ENCODE measurements around the gene SAE1. TPM values are rescaled to one million over a fixed set of nuclear protein-coding genes. Genes with fewer than 3 reads are reported as not detected.
A peak's percentile ranks its signal among the peaks of the same experiment; 100 is the strongest.

Gene SAE1
- total and polyA plus RNA-seq, 4 experiments from 2014 or later: 35.3 to 182 (median 71.6) TPM

- Histone ChIP-seq H3K4me3 (ENCODE audit: low read length in 2 of 2) (no peak overlapping the region), H3K9me3 (ENCODE audit: control insufficient read depth in 1 of 2, low read length in 2 of 2) (no peaks in the 10 kb centered on the region), H3K36me3 (ENCODE audit: insufficient read depth, low read length) (peaks cover 27% of the 10 kb centered on the region), H3K27me3 (ENCODE audit: insufficient read depth, low read length) (no peaks in the 10 kb centered on the region), H3K4me1 (ENCODE audit: insufficient read depth, low read length) (peaks cover 12% of the 10 kb centered on the region), H3K27ac (ENCODE audit: low read depth, low read length) (no peak overlapping the region)
- H3K4me3 Mint-ChIP-seq: peak overlapping the region in 2 of 8 donors; percentile 4 to 48
- no peaks in the 10 kb centered on the region for H3K9me3 Mint-ChIP-seq
- no peaks in the 10 kb centered on the region for H3K27me3 Mint-ChIP-seq
- DNase-seq: peak; percentile 68 to 83 (median 75)
- peaks cover 6 to 15% (median 7%) of the 10 kb centered on the region in 4 donors for H3K4me1 Mint-ChIP-seq
- intact Hi-C loops (cut with micrococcal nuclease): loop anchor here (1.0 to 2.0 kb wide), 5 partner anchors 15 to 62 kb away; no protein-coding TSS in a partner anchor
- peaks cover 12 to 43% of the 10 kb centered on the region in 2 donors for H3K36me3 Mint-ChIP-seq
- CTCF ChIA-PET (ENCODE audit: partially characterized antibody): interaction anchor here (0.6 to 13.1 kb wide), 40 partner anchors 8 to 323 kb away, joined by 3 to 499 read pairs (median 4); partner anchors contain the start of genes CCDC9, SAE1 and ZC3H4
- peak overlapping the region; percentile 15 to 89 (median 43) for H3K27ac Mint-ChIP-seq
- POLR2A ChIA-PET (ENCODE audit: partially characterized antibody): interaction anchor here (0.8 to 5.0 kb wide), 20 partner anchors 9 to 98 kb away, joined by 3 to 120 read pairs (median 6); partner anchors contain the start of genes CCDC9, SAE1 and ZC3H4
Observed at GRCh38 chr19:47210689-47211316, 80.2 kb downstream of the SAE1 start.

DNA sequence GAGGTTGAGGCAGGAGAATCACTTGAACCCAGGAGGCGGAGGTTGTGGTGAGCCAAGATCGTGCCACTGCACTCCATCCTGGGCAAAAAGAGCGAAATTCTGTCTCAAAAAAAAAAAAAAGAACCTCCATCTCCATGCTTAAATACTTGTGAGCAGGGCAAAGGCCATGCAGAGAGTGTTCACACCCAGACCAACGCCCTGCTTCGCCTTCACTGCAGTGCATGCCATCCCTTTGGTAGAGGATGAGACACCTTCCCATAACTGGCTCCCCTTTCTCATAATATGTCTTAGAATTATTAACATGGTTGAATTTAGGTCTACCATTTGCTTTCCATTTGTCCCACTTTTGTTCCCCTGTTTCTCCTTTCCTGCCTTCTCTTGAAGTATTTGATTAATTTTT is 84.9 kb downstream of the SAE1 start:
- ChIA-PET POLR2A (ENCODE audit: partially characterized antibody) (interaction anchor here (0.9 to 3.0 kb wide), 2 partner anchors 13 to 28 kb away, joined by 3 to 10 read pairs; no protein-coding TSS in a partner anchor), CTCF (ENCODE audit: partially characterized antibody) (interaction anchor here (0.9 to 13.1 kb wide), 2 partner anchors 31 to 40 kb away, joined by 3 to 499 read pairs; no protein-coding TSS in a partner anchor)
- Histone ChIP-seq H3K27ac (ENCODE audit: low read depth, low read length) (no peak overlapping the region), H3K9me3 (ENCODE audit: control insufficient read depth in 1 of 2, low read length in 2 of 2) (no peaks in the 10 kb centered on the region), H3K36me3 (ENCODE audit: insufficient read depth, low read length) (no peaks in the 10 kb centered on the region), H3K27me3 (ENCODE audit: insufficient read depth, low read length) (no peaks in the 10 kb centered on the region), H3K4me3 (ENCODE audit: low read length in 2 of 2) (no peak overlapping the region), H3K4me1 (ENCODE audit: insufficient read depth, low read length) (peaks cover 7% of the 10 kb centered on the region)
- H3K9me3 Mint-ChIP-seq: no peaks in the 10 kb centered on the region
- DNase-seq: no peak
- no peak overlapping the region for H3K4me3 Mint-ChIP-seq
- H3K27me3 Mint-ChIP-seq: no peaks in the 10 kb centered on the region
- H3K36me3 Mint-ChIP-seq: peaks cover 0 to 3% of the 10 kb centered on the region in 2 donors
- H3K4me1 Mint-ChIP-seq: peaks cover 3 to 8% (median 4%) of the 10 kb centered on the region in 4 donors
- peak overlapping the region in 1 of 7 donors; percentile 59 for H3K27ac Mint-ChIP-seq
- intact Hi-C loops (cut with micrococcal nuclease): no loop called here

DNA sequence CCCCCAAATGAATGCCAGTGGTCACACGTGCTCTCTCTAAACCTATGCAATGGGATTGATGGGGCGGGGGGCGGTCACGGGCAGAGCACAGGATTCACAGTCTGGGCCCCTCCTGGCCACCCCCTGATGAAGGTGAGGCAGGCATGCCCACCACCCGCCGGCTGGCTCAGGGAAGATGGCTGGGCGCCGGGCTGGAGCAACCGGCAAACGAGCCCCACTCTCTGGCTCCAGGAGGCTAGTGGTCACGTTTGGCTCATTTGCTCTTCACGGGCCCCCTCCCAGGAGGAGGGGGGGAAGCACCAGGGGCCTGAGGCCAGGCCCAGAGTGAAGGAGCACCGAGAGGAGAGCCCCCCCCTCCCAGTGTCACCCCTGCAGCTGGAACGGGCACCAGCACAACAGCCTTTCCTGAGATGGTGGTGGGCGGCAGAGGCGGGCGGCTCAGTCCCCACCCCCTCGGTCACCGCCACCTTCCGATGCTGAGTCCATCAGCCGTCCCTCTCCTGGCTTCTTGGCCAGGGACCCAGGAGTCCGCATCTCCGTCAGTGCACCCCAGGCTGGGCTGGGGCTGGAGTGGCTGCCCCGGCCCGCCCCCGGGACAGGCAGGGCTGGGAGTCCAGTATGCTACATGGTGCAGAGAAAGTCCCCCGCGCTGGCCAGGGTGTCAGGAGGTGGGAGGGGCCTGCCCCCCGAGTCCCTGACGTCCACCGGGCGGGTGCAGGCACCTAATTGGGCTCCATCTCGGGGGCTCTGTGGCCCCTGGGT is 90.6 kb downstream of the SAE1 start:
- CTCF ChIA-PET (ENCODE audit: partially characterized antibody): interaction anchor here (1.4 to 6.8 kb wide), 3 partner anchors 9 to 23 kb away, joined by 6 to 81 read pairs (median 62); no protein-coding TSS in a partner anchor
- H3K4me1 ChIP-seq (ENCODE audit: insufficient read depth, low read length): peaks cover 6% of the 10 kb centered on the region
- H3K4me3 Mint-ChIP-seq: no peak overlapping the region
- POLR2A ChIA-PET (ENCODE audit: partially characterized antibody): interaction anchor here (1.1 kb wide), 1 partner anchor 18 kb away, joined by 3 read pairs; no protein-coding TSS in a partner anchor
- no peaks in the 10 kb centered on the region for H3K27me3 ChIP-seq (ENCODE audit: insufficient read depth, low read length)
- H3K27ac ChIP-seq (ENCODE audit: low read depth, low read length): no peak overlapping the region
- H3K36me3 ChIP-seq (ENCODE audit: insufficient read depth, low read length): peaks cover 7% of the 10 kb centered on the region
- intact Hi-C loops (cut with micrococcal nuclease): no loop called here
- no peaks in the 10 kb centered on the region for H3K27me3 Mint-ChIP-seq
- peaks cover 3 to 7% (median 5%) of the 10 kb centered on the region in 4 donors for H3K4me1 Mint-ChIP-seq
- peaks cover 0 to 3% of the 10 kb centered on the region in 2 donors for H3K36me3 Mint-ChIP-seq
- no peak for DNase-seq
- no peaks in the 10 kb centered on the region for H3K9me3 Mint-ChIP-seq
- no peak overlapping the region for H3K4me3 ChIP-seq (ENCODE audit: low read length in 2 of 2)
- no peak overlapping the region for H3K27ac Mint-ChIP-seq
- H3K9me3 ChIP-seq (ENCODE audit: control insufficient read depth in 1 of 2, low read length in 2 of 2): no peaks in the 10 kb centered on the region

DNA sequence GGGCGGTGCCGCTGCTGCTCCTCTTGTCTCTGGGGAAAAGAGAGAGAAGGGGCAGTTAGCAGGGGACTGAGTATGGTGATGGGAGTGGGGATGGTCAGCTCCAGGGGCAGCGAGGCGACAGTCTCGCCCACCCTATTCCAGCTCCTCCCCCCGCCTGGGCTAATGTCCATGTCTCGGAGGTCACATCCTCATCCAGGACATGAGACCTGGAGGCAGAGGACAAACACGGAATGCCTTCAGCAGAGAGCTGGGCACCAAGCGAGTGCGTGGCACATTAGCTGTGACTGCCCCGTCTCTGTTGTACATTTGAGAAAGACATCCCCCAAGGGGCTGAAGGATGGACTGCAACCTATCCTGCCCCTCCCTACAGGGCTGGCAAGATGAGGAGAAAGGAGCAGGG is 91.3 kb downstream of the SAE1 start:
- H3K4me3 ChIP-seq (ENCODE audit: low read length in 2 of 2): no peak overlapping the region
- H3K36me3 Mint-ChIP-seq: peaks cover 0 to 3% of the 10 kb centered on the region in 2 donors
- H3K27ac ChIP-seq (ENCODE audit: low read depth, low read length): no peak overlapping the region
- ChIA-PET POLR2A (ENCODE audit: partially characterized antibody) (interaction anchor here (1.1 kb wide), 1 partner anchor 18 kb away, joined by 3 read pairs; no protein-coding TSS in a partner anchor), CTCF (ENCODE audit: partially characterized antibody) (interaction anchor here (5.8 to 6.8 kb wide), 2 partner anchors 10 to 22 kb away, joined by 62 to 81 read pairs; no protein-coding TSS in a partner anchor)
- peaks cover 11% of the 10 kb centered on the region for H3K4me1 ChIP-seq (ENCODE audit: insufficient read depth, low read length)
- no peak overlapping the region for H3K4me3 Mint-ChIP-seq
- peaks cover 4 to 10% (median 7%) of the 10 kb centered on the region in 4 donors for H3K4me1 Mint-ChIP-seq
- no peaks in the 10 kb centered on the region for H3K9me3 ChIP-seq (ENCODE audit: control insufficient read depth in 1 of 2, low read length in 2 of 2)
- no peak for DNase-seq
- intact Hi-C loops (cut with micrococcal nuclease): no loop called here
- H3K36me3 ChIP-seq (ENCODE audit: insufficient read depth, low read length): peaks cover 7% of the 10 kb centered on the region
- H3K27me3 Mint-ChIP-seq: no peaks in the 10 kb centered on the region
- peak overlapping the region in 2 of 7 donors; percentile 24 to 46 for H3K27ac Mint-ChIP-seq
- H3K27me3 ChIP-seq (ENCODE audit: insufficient read depth, low read length): no peaks in the 10 kb centered on the region
- no peaks in the 10 kb centered on the region for H3K9me3 Mint-ChIP-seq

GRCh38 chr19:47225746-47226425 is 95.3 kb downstream of the SAE1 start:
- CTCF ChIA-PET (ENCODE audit: partially characterized antibody): interaction anchor here (0.8 to 6.8 kb wide), 15 partner anchors 13 to 95 kb away, joined by 3 to 81 read pairs (median 7); partner anchors contain the start of gene SAE1
- Mint-ChIP-seq H3K4me3 (peak overlapping the region; percentile 22 to 79 (median 64)), H3K36me3 (no peaks in the 10 kb centered on the region), H3K27me3 (no peaks in the 10 kb centered on the region), H3K4me1 (peaks cover 5 to 20% (median 11%) of the 10 kb centered on the region in 4 donors), H3K27ac (peak overlapping the region; percentile 74 to 96 (median 89)), H3K9me3 (no peaks in the 10 kb centered on the region)
- POLR2A ChIA-PET (ENCODE audit: partially characterized antibody): interaction anchor here (0.6 to 6.3 kb wide), 27 partner anchors 8 to 438 kb away, joined by 3 to 156 read pairs (median 7); partner anchors contain the start of genes CCDC9, INAFM1, KPTN and SAE1
- Histone ChIP-seq H3K4me3 (ENCODE audit: low read length in 2 of 2) (peak overlapping the region in 1 of 2 donors; percentile 52), H3K27me3 (ENCODE audit: insufficient read depth, low read length) (no peaks in the 10 kb centered on the region), H3K4me1 (ENCODE audit: insufficient read depth, low read length) (peaks cover 41% of the 10 kb centered on the region), H3K36me3 (ENCODE audit: insufficient read depth, low read length) (peaks cover 7% of the 10 kb centered on the region), H3K9me3 (ENCODE audit: control insufficient read depth in 1 of 2, low read length in 2 of 2) (no peaks in the 10 kb centered on the region), H3K27ac (ENCODE audit: low read depth, low read length) (peak overlapping the region; percentile 80)
- DNase-seq: peak; percentile 83 to 87 (median 84)
- intact Hi-C loops (cut with micrococcal nuclease): loop anchor here (1.0 to 5.0 kb wide), 4 partner anchors 16 to 69 kb away; no protein-coding TSS in a partner anchor
